ENCODE data around the gene CADPS.
"Not testable (repeated sequence)": the region's sequence is repeated elsewhere in the genome, so short reads cannot be mapped to it uniquely, and the experiment has no call there.

GRCh38 chr3:62580485-62580884 lies 294.7 kb downstream of the CADPS start:
- not testable (repeated sequence) for TF ChIP-seq CTCF (conservative IDR thresholded peaks at IDR 0.05; ENCODE audit: low read depth, low read length); EZH2 (IDR thresholded peaks at IDR 0.05; ENCODE audit: borderline replicate concordance, low read depth, low read length, poor library complexity, severe bottlenecking)

Data from A673 (cell line).